Activated T-helper 2 cell treated with anti-CD3 and anti-CD28 coated beads, Interferon-gamma antibody, Interleukin-2, Interleukin-4, amounts not matched to agents 10 μg/mL and 5 μg/mL and 100 μg/mL, durations not matched to agents 14 hours and 24 hours and 36 hours (primary cell): ENCODE measurements around the gene C9orf40. TPM values are rescaled to one million over a fixed set of nuclear protein-coding genes. Genes with fewer than 3 reads are reported as not detected.

Source experiments
- DNase-seq: peaks from one replicate; pipeline ENCODE4 v3.0.0; 2021; ENCODE audit warnings: low spot score
- H3K27ac Mint-ChIP-seq: one replicate; pipeline ENCODE4 v1.8.0; 2021; ENCODE audit warnings: mixed read lengths
- H3K27me3 Mint-ChIP-seq: one replicate; pipeline ENCODE4 v1.8.0; 2021; ENCODE audit warnings: low read depth, mixed read lengths
- H3K36me3 Mint-ChIP-seq: one replicate; pipeline ENCODE4 v1.8.0; 2021; ENCODE audit warnings: low read depth, mixed read lengths
- H3K4me1 Mint-ChIP-seq: one replicate; pipeline ENCODE4 v1.8.0; 2021; ENCODE audit warnings: low read depth, mixed read lengths
- H3K4me3 Mint-ChIP-seq: one replicate; pipeline ENCODE4 v1.8.0; 2021; ENCODE audit warnings: low read depth, mild to moderate bottlenecking, moderate library complexity, mixed read lengths
- H3K9me3 Mint-ChIP-seq: one replicate; pipeline ENCODE4 v1.8.0; 2021; ENCODE audit warnings: mixed read lengths
- intact Hi-C: fragments of 100-400 bp; cut with micrococcal nuclease; formaldehyde crosslinking; loops from one replicate; pipeline ENCODE4 v1.15.1; 2023
- total RNA-seq: library from RNA; stranded (reverse); gene quantifications from 2 replicates; pipeline ENCODE4 v1.2.3, GENCODE V29; 2022

The C9orf40 gene
- total RNA-seq, 1 donor from 2014 or later = 19.6 TPM

DNA sequence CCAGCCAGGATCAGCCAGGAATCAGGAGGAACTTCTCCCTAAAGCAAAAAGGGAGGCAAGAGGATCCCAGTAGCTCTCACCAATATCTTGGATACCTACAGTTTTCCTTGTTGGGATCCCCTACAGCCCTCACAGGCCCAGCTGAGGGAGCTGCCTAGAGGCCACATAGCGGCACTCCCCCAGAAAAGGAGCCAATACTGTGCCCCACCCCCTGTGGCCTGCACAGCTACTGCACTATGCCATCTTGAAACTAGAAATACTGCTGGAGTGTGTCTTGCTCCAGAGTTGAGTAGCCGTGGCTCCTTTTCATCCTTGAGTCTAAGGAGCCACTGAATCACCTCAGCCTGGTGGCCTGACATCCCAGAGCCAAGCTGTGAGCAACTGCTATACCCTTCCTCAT, 42.7 kb downstream of the C9orf40 start:
- intact Hi-C loops = no loop called here
- Mint-ChIP-seq H3K27ac (no peak overlapping the region), H3K9me3 (peaks cover 5% of the 10 kb centered on the region), H3K27me3 (no peaks in the 10 kb centered on the region), H3K4me1 (no peaks in the 10 kb centered on the region), H3K36me3 (no peaks in the 10 kb centered on the region), H3K4me3 (no peak overlapping the region)
- no peak for DNase-seq

DNA sequence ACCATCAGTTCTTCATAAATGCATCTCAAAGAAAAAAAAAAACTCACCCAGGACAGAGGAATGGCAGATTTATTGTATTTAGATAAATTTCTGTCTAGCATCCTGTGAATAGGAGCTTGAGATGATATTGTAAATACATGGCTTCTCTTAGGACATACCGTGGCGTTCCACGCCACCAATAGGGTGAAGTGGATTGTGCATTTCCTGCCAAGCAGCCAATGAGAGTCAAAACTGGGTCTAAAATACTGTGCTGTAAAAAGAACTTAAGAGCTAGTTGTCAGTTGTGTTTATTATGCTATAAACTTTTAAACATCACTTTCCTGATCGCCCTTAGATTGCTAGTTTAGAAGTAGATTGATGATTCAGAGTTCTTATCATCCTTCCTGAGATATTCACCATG, 44.0 kb downstream of the C9orf40 start:
- intact Hi-C loops = no loop called here
- Mint-ChIP-seq H3K4me3 (no peak overlapping the region), H3K9me3 (peaks cover 5% of the 10 kb centered on the region), H3K4me1 (no peaks in the 10 kb centered on the region), H3K27ac (no peak overlapping the region), H3K27me3 (no peaks in the 10 kb centered on the region), H3K36me3 (no peaks in the 10 kb centered on the region)
- DNase-seq = no peak

DNA sequence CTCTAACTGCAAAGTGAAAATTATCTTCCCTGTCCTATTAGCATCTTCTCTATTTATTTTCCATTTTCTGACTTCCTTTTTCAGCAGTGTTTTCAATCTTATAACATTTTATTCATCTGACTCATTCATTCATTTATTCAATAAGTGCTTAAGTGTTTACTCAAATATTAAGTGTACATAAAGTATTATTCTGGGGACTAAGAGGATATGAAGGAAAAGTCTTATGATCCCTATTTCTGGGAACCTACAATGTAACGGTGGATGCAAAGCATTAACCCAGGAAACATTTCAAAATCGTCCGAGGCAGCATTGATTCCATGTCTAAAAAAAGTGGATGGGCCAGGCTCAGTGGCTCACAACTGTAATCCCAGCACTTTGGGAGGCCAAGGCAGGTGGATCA, 45.6 kb downstream of the C9orf40 start:
- intact Hi-C loops = no loop called here
- H3K36me3 Mint-ChIP-seq = no peaks in the 10 kb centered on the region
- no peaks in the 10 kb centered on the region for H3K27me3 Mint-ChIP-seq
- H3K27ac Mint-ChIP-seq = no peak overlapping the region
- no peaks in the 10 kb centered on the region for H3K4me1 Mint-ChIP-seq
- no peak overlapping the region for H3K4me3 Mint-ChIP-seq
- H3K9me3 Mint-ChIP-seq = peaks cover 5% of the 10 kb centered on the region
- DNase-seq = no peak

DNA sequence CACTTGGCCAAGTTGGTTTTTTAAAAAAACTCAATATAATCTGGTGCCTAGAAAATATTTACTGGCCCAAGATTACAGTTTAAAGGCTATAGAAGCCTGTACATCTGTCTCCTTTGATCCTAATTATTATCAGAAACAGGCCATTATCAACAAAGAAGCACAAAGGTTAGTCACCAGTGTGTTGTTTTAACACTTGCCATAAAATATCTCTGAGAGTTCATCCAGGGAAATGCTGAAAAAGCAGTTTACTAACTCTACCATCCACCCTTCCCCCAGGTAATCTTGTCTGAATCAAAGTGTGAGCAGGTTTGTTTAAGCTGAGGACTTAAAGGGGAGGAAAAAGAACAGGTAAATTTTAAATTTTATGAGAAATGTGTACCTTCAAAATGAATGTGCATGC, 51.7 kb downstream of the C9orf40 start:
- intact Hi-C loops = no loop called here
- H3K4me3 Mint-ChIP-seq = no peak overlapping the region
- H3K27ac Mint-ChIP-seq = no peak overlapping the region
- no peaks in the 10 kb centered on the region for H3K4me1 Mint-ChIP-seq
- no peaks in the 10 kb centered on the region for H3K36me3 Mint-ChIP-seq
- H3K9me3 Mint-ChIP-seq = no peaks in the 10 kb centered on the region
- no peak for DNase-seq
- no peaks in the 10 kb centered on the region for H3K27me3 Mint-ChIP-seq

Other genes with a start within 250 kb of the C9orf40 start
- gene TRPM6, start 65.0 kb downstream of the C9orf40 start, total RNA-seq = 0.05 and 0.09 TPM in 2 replicates
- 36.0 and 41.0 TPM in 2 replicates for gene CARNMT1, start 75.4 kb upstream of the C9orf40 start, total RNA-seq
- 10.9 and 12.6 TPM in 2 replicates for gene NMRK1, start 135.2 kb upstream of the C9orf40 start, total RNA-seq
- 86.8 and 87.5 TPM in 2 replicates for gene OSTF1, start 135.6 kb upstream of the C9orf40 start, total RNA-seq